ENCODE measurements around the gene ZKSCAN2. TPM values are rescaled to one million over a fixed set of nuclear protein-coding genes. Genes with fewer than 3 reads are reported as not detected.

ZKSCAN2 gene
- total and polyA plus RNA-seq, 9 of the 15 experiments (the other 6 are each of a cell fraction or from before 2014, with no cell fraction given) = 1.3 to 9.5 (median 4.2) TPM

DNA sequence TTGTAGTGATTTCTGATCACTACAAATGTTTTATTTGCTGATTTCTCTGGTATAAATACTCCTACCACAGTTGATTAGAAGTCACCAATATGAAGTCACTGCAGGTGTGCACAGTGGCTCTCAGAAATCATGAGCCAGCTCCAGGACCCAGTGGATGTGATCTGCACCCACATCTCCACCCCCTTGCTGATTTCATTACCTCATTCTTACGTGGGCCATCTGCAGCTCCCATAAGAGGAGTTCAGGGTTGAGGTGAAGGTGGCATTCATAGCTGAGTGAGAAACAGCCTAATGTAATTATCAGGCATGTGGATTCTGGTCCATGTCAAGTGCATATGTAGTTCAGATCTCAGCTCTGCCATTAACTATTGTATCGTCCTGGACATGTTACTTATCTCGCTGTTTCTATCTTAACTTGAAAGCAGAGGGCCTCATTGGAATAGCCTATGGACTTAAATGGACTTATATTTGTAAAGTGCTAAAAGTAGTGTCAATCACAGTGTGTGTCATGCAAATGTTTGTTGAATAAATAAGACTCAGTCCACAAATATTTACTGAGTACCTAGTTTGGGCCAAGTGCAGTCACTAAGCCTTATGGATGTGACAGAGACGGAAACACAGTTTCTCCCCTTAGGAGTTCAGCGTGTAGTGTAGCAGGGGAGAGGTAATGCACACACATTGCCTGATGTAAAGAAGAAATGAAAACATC lies 40.7 kb upstream of the ZKSCAN2 start (continued):
- TF ChIP-seq, protein P1, sequence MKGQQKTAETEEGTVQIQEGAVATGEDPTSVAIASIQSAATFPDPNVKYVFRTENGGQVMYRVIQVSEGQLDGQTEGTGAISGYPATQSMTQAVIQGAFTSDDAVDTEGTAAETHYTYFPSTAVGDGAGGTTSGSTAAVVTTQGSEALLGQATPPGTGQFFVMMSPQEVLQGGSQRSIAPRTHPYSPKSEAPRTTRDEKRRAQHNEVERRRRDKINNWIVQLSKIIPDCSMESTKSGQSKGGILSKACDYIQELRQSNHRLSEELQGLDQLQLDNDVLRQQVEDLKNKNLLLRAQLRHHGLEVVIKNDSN (CRISPR knock-in tag; IDR thresholded peaks at IDR 0.05) = no peak
- no peak for TF ChIP-seq FOS (IDR thresholded peaks at IDR 0.05; ENCODE audit: extremely low read depth, insufficient read length)
- no peak for TF ChIP-seq ZNF507 (tag; conservative IDR thresholded peaks at IDR 0.05)
- TF ChIP-seq ZNF263 (CRISPR knock-in tag; IDR thresholded peaks at IDR 0.05; ENCODE audit: borderline replicate concordance) = no peak

DNA sequence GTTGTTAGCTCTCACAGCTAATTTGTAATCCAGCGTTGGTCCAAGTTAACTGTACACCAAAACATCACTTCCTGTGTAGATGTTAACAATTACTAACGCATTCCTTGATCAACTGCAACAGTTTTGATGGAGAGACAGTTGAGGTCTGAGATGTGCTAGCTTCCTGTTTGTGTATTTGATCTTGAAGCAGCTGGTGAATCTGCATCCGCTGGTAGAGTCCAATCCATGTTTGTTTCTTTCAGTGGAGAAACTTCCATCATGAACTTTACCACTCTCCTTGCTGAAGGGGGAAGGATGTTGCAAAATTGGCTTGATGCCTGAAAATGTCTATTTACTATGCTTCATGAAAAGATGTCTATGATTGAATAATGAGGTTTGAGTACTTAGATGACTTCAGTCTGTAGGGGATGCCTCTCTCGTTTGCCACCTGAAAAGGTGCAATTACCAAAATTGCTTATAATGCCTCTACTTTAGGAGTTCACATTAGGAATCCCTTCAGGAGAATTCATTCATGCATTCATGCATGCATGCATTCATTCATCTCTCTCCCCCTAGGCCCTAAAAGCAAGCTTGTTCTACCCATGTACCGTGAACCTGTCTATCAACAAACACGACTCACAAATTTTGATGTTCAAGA lies 39.6 kb upstream of the ZKSCAN2 start:
- intact Hi-C loops (cut with micrococcal nuclease) = no loop called here
- no peak for DNase-seq (ENCODE audit: extremely low read depth in 1 of 4, low spot score in 3 of 4)
- ATAC-seq = no peak
- WGBS (ENCODE audit: insufficient coverage, low coverage, missing lambda C conversion rate) = 4% methylated on average over 6 of the region's 6 CpGs
- TF ChIP-seq ZNF655 (CRISPR knock-in tag; IDR thresholded peaks at IDR 0.05) (no peak), GTF2E2 (tag; IDR thresholded peaks at IDR 0.05) (no peak)
- ChIA-PET CTCF (ENCODE audit: low intra/inter-chr PET ratio) (no interaction called here), POLR2A (no interaction called here)
- H2AFZ ChIP-seq (ENCODE audit: low read depth, low read length) = no peak overlapping the region
- peaks cover 3% of the 10 kb centered on the region; the same call in 1 of the 2 replicates for H4K20me1 ChIP-seq (replicated peaks; ENCODE audit: control insufficient read depth, insufficient read depth, low read length)
- no peaks in the 10 kb centered on the region for H3K79me2 ChIP-seq (ENCODE audit: control insufficient read depth, insufficient read depth, low read length)
- no peak overlapping the region for H3K9ac ChIP-seq (ENCODE audit: insufficient read depth in 1 of 2, low read depth in 2 of 2, low read length in 2 of 2)
- H3K9me3 ChIP-seq (replicated peaks; ENCODE audit: control insufficient read depth, insufficient read depth, low read depth, low read length) = no peaks in the 10 kb centered on the region
- no peak overlapping the region for H3K27ac ChIP-seq (ENCODE audit: extremely low read depth, low read depth, low read length)
- no peak overlapping the region for H3K4me3 ChIP-seq
- peaks cover 10 to 24% of the 10 kb centered on the region in 2 experiments; a peak in 4 of 5 replicates for H3K27me3 ChIP-seq (ENCODE audit: control insufficient read depth in 2 of 2, insufficient read depth in 2 of 2, low read length in 2 of 2)
- in situ Hi-C loops (cut with MboI) = no loop called here
- H3K4me2 ChIP-seq (ENCODE audit: insufficient read depth, low read length) = no peak overlapping the region
- H3K4me1 ChIP-seq (replicated peaks in 1 of 2; ENCODE audit: control insufficient read depth in 2 of 2, insufficient read depth in 2 of 2, low read length in 2 of 2) = no peaks in the 10 kb centered on the region
- no peaks in the 10 kb centered on the region for H3K36me3 ChIP-seq (ENCODE audit: control insufficient read depth, insufficient read depth, low read length)
- no TSS peak for BruUV-seq (replicated peaks)
- FAIRE-seq = no peak
- H3K9me1 ChIP-seq (ENCODE audit: control insufficient read depth, insufficient read depth, low read length) = no peaks in the 10 kb centered on the region
